Measurements from ENCODE around the gene PLCG2.

- TF ChIP-seq CTCF (IDR thresholded peaks at IDR 0.05; ENCODE audit: insufficient read depth, low read length): no peak
- no peak for TF ChIP-seq REST (IDR thresholded peaks at IDR 0.05; ENCODE audit: insufficient replicate concordance, low read depth)
These were observed 109.7 kb downstream of the PLCG2 start for GRCh38 chr16:81888520-81889394.
